Measurements from ENCODE around the gene CNN2.

The CNN2 gene

DNA sequence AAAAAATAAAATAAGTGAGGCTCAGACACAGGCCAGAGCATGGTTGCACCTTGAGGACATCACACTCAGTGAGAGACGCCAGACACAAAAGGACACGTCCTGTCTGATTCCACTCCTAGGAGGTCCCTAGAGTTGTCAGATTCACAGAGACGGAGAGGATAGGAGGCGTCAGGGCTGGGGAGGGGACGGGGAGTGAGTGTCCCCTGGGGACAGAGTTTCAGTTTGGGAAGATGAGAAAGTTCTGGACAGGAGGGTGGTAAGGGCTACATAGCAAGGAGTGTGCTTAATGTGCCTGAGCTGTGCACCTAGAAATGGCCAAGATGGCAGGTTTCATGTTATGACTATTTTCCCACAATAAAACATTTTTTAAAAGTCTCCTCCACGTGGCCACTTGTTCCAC, 28.3 kb upstream of the CNN2 start:
- no peaks in the 10 kb centered on the region for H3K79me2 ChIP-seq (ENCODE audit: control insufficient read depth, insufficient read depth, low read length)
- no peak overlapping the region for H3K18ac ChIP-seq (ENCODE audit: low read length)
- H3K36me3 ChIP-seq (ENCODE audit: control insufficient read depth, insufficient read depth, low read length): no peaks in the 10 kb centered on the region
- H3K56ac ChIP-seq (ENCODE audit: low read length): no peak overlapping the region
- no peak overlapping the region for H3K4me3 ChIP-seq (ENCODE audit: low read length)
- WGBS (ENCODE audit: extremely low coverage, insufficient coverage, low lambda C conversion rate): no CpG with 5 or more reads among the region's 6 CpGs
- no peak overlapping the region for H4K8ac ChIP-seq (ENCODE audit: low read depth, low read length)
- H4K5ac ChIP-seq (ENCODE audit: low read length): no peak overlapping the region
- H3K27ac ChIP-seq (ENCODE audit: low read depth, low read length): no peak overlapping the region
- H3K4me1 ChIP-seq (ENCODE audit: control insufficient read depth, low read depth, low read length): no peaks in the 10 kb centered on the region
- peaks cover 5% of the 10 kb centered on the region for H3K27me3 ChIP-seq (ENCODE audit: insufficient read depth, low read length, poor library complexity)
- no peak overlapping the region for H2BK5ac ChIP-seq (ENCODE audit: low read length)
- no peak overlapping the region for H3K4me2 ChIP-seq (ENCODE audit: low read length)
- H3K9ac ChIP-seq (ENCODE audit: low read length): no peak overlapping the region
- H2BK15ac ChIP-seq (replicated peaks; ENCODE audit: low read depth): no peak overlapping the region
- no peak overlapping the region for H2AK5ac ChIP-seq (ENCODE audit: low read length)
- no peak overlapping the region for H3K4ac ChIP-seq (ENCODE audit: low read depth, low read length)
- no peak for DNase-seq
- no peaks in the 10 kb centered on the region for H3K79me1 ChIP-seq (ENCODE audit: low read length)
- H3K23ac ChIP-seq (ENCODE audit: low read length): no peak overlapping the region
- no peak overlapping the region for H2BK120ac ChIP-seq (ENCODE audit: low read depth, low read length)

DNA sequence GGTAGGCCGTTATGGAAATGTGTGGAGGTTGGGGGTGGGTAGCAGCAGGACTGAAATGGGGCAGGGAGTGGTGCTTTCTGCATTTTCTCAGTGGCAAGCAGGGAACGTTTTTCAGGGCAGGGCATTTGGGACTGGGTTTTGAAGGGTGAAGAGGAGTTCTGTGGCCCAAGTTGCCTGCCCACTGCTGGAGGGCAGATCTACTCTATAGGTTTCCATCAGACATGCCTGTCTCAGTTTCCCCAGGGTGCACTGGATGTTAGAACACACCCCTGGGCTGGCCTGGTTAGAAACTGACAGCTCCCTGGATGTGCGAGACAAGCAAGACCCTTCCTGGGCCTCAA, 27.1 kb upstream of the CNN2 start:
- Histone ChIP-seq H2AK5ac (ENCODE audit: low read length) (no peak overlapping the region), H4K5ac (ENCODE audit: low read length) (no peak overlapping the region), H2BK5ac (ENCODE audit: low read length) (no peak overlapping the region), H3K36me3 (ENCODE audit: control insufficient read depth, insufficient read depth, low read length) (no peaks in the 10 kb centered on the region), H3K4me3 (ENCODE audit: low read length) (no peak overlapping the region), H3K27me3 (ENCODE audit: insufficient read depth, low read length, poor library complexity) (peaks cover 5% of the 10 kb centered on the region), H3K56ac (ENCODE audit: low read length) (no peak overlapping the region), H2BK120ac (ENCODE audit: low read depth, low read length) (no peak overlapping the region), H3K18ac (ENCODE audit: low read length) (no peak overlapping the region), H3K4me1 (ENCODE audit: control insufficient read depth, low read depth, low read length) (no peaks in the 10 kb centered on the region), H3K79me1 (ENCODE audit: low read length) (no peaks in the 10 kb centered on the region), H3K23ac (ENCODE audit: low read length) (no peak overlapping the region), H3K79me2 (ENCODE audit: control insufficient read depth, insufficient read depth, low read length) (no peaks in the 10 kb centered on the region), H3K9ac (ENCODE audit: low read length) (no peak overlapping the region), H4K8ac (ENCODE audit: low read depth, low read length) (no peak overlapping the region), H3K27ac (ENCODE audit: low read depth, low read length) (no peak overlapping the region), H3K4me2 (ENCODE audit: low read length) (no peak overlapping the region), H2BK15ac (replicated peaks; ENCODE audit: low read depth) (no peak overlapping the region), H3K4ac (ENCODE audit: low read depth, low read length) (no peak overlapping the region)
- no peak for DNase-seq
- WGBS (ENCODE audit: extremely low coverage, insufficient coverage, low lambda C conversion rate): no CpG with 5 or more reads among the region's 3 CpGs

DNA sequence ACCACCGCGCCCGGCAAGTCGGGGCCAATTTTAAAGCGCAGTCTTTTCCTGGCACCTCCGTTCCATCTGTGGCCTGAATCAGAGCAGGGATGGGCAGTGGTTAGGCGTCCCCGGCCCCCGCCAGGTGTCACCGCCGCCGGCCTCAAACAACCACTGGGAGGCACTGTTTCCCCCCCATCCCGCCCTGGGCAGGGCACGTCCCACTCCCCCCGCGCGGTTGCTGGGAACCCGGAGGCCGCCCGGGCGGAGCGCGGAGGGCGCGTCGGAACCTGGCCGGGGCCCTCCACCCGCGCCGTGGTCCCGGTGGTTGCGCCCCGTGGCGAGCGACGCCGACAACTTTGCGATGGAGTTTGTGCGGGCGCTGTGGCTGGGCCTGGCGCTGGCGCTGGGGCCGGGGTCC, 26.3 kb upstream of the CNN2 start, which contains the start of gene GRIN3B:
Gene GRIN3B (plus strand): TSS at position 325 of the 400 bp plus-strand sequence. CDS start 19 bp downstream, at position 344.
- Histone ChIP-seq H3K79me1 (ENCODE audit: low read length) (no peaks in the 10 kb centered on the region), H3K9ac (ENCODE audit: low read length) (peak within 1 kb of the TSS; percentile 44), H3K4me2 (ENCODE audit: low read length) (peak within 1 kb of the TSS; percentile 52), H3K4me1 (ENCODE audit: control insufficient read depth, low read depth, low read length) (no peaks in the 10 kb centered on the region), H3K4ac (ENCODE audit: low read depth, low read length) (no peak within 1 kb of the TSS), H3K56ac (ENCODE audit: low read length) (peak within 1 kb of the TSS; percentile 56), H2BK5ac (ENCODE audit: low read length) (no peak within 1 kb of the TSS), H2BK15ac (replicated peaks; ENCODE audit: low read depth) (no peak within 1 kb of the TSS), H2BK120ac (ENCODE audit: low read depth, low read length) (no peak within 1 kb of the TSS), H4K8ac (ENCODE audit: low read depth, low read length) (no peak within 1 kb of the TSS), H3K23ac (ENCODE audit: low read length) (no peak within 1 kb of the TSS), H3K18ac (ENCODE audit: low read length) (no peak within 1 kb of the TSS), H4K5ac (ENCODE audit: low read length) (no peak within 1 kb of the TSS), H3K27ac (ENCODE audit: low read depth, low read length) (no peak within 1 kb of the TSS), H2AK5ac (ENCODE audit: low read length) (no peak within 1 kb of the TSS), H3K79me2 (ENCODE audit: control insufficient read depth, insufficient read depth, low read length) (no peaks in the 10 kb centered on the region), H3K27me3 (ENCODE audit: insufficient read depth, low read length, poor library complexity) (peaks cover 5% of the 10 kb centered on the region), H3K4me3 (ENCODE audit: low read length) (no peak within 1 kb of the TSS), H3K36me3 (ENCODE audit: control insufficient read depth, insufficient read depth, low read length) (no peaks in the 10 kb centered on the region)
- WGBS (ENCODE audit: extremely low coverage, insufficient coverage, low lambda C conversion rate): no CpG with 5 or more reads among the region's 43 CpGs
- peak; percentile 69 for DNase-seq

DNA sequence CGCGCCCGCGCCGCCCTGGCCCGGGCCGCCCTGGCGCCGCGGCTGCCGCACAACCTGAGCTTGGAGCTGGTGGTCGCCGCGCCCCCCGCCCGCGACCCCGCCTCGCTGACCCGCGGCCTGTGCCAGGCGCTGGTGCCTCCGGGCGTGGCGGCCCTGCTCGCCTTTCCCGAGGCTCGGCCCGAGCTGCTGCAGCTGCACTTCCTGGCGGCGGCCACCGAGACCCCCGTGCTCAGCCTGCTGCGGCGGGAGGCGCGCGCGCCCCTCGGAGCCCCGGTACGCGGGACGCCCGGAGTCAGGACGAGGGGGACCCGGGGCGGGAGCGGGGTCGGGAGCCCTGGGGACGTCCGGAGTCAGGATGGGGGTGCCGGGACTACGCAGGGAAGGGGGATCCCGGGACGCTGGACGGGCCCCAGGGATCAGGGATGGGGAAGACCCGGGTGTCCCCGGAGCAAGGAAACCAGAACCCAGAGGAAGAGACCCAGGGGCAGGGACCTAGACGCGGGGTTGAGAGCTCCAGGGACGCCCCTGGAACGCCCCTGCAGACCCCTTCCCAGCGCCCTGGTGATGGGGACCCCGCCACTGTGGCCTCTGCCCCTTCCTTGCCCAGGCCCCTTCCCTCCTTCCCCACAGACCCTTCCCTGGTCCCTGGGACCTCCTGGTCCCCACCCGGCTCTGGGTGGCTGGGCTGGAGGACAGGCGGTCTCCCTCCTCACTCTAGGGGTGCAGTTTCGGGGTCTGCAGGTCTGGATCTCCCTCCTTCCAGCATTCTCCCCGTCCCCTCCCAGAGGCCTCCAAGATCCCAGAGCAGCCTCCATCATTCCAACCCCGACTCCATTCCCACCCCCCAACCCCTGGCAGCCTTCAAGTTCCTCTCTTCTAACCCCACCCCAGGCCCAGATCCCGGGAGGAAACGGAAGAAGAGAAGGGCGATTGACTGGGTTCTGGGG, 25.5 kb upstream of the CNN2 start:
- Histone ChIP-seq H3K56ac (ENCODE audit: low read length) (peak overlapping the region; percentile 49), H2AK5ac (ENCODE audit: low read length) (no peak overlapping the region), H2BK5ac (ENCODE audit: low read length) (no peak overlapping the region), H3K27ac (ENCODE audit: low read depth, low read length) (no peak overlapping the region), H3K4ac (ENCODE audit: low read depth, low read length) (no peak overlapping the region), H2BK120ac (ENCODE audit: low read depth, low read length) (no peak overlapping the region), H3K23ac (ENCODE audit: low read length) (no peak overlapping the region), H3K79me1 (ENCODE audit: low read length) (no peaks in the 10 kb centered on the region), H3K79me2 (ENCODE audit: control insufficient read depth, insufficient read depth, low read length) (no peaks in the 10 kb centered on the region), H4K5ac (ENCODE audit: low read length) (no peak overlapping the region), H3K4me2 (ENCODE audit: low read length) (no peak overlapping the region), H4K8ac (ENCODE audit: low read depth, low read length) (no peak overlapping the region), H3K4me3 (ENCODE audit: low read length) (no peak overlapping the region), H3K36me3 (ENCODE audit: control insufficient read depth, insufficient read depth, low read length) (no peaks in the 10 kb centered on the region), H3K4me1 (ENCODE audit: control insufficient read depth, low read depth, low read length) (no peaks in the 10 kb centered on the region), H3K27me3 (ENCODE audit: insufficient read depth, low read length, poor library complexity) (peaks cover 5% of the 10 kb centered on the region), H3K18ac (ENCODE audit: low read length) (no peak overlapping the region), H3K9ac (ENCODE audit: low read length) (no peak overlapping the region), H2BK15ac (replicated peaks; ENCODE audit: low read depth) (no peak overlapping the region)
- no CpG with 5 or more reads among the region's 73 CpGs for WGBS (ENCODE audit: extremely low coverage, insufficient coverage, low lambda C conversion rate)
- DNase-seq: no peak

DNA sequence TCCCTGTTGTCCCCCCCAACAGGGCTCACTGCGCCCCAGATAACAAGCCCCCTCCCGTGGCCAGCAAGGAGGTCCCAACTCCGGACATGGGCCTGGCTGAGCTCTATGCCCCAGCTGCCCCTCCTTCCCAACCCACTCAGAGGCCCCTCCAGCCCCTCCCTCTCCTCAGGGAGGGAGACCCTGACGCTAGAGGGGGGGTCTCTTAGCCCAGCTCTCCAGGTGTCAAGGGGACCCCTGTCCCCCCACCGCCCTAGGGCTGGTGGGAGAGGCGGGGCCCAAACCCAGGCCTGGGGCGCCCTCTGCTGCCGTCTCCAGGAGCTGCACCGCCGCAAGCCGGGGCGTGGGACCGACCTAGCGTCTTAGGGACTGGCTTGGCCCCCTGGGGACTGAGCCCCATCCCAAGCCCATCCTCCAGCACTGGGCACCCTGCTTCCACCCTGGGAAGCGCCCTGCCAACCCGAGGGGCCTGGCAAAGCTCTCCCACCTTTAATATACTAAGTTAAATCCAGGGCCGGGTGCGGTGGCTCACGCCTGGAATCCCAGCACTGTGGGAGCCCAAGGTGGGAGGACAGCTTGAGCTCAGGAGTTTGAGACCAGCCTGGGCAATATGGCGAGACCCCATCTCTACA, 24.8 kb upstream of the CNN2 start:
- Histone ChIP-seq H3K18ac (ENCODE audit: low read length) (no peak overlapping the region), H3K4me1 (ENCODE audit: control insufficient read depth, low read depth, low read length) (no peaks in the 10 kb centered on the region), H3K79me1 (ENCODE audit: low read length) (no peaks in the 10 kb centered on the region), H4K8ac (ENCODE audit: low read depth, low read length) (no peak overlapping the region), H3K4me2 (ENCODE audit: low read length) (no peak overlapping the region), H2BK120ac (ENCODE audit: low read depth, low read length) (no peak overlapping the region), H2BK5ac (ENCODE audit: low read length) (no peak overlapping the region), H3K56ac (ENCODE audit: low read length) (no peak overlapping the region), H3K27ac (ENCODE audit: low read depth, low read length) (no peak overlapping the region), H3K23ac (ENCODE audit: low read length) (no peak overlapping the region), H2BK15ac (replicated peaks; ENCODE audit: low read depth) (no peak overlapping the region), H3K27me3 (ENCODE audit: insufficient read depth, low read length, poor library complexity) (peaks cover 5% of the 10 kb centered on the region), H3K9ac (ENCODE audit: low read length) (no peak overlapping the region), H3K79me2 (ENCODE audit: control insufficient read depth, insufficient read depth, low read length) (no peaks in the 10 kb centered on the region), H3K36me3 (ENCODE audit: control insufficient read depth, insufficient read depth, low read length) (no peaks in the 10 kb centered on the region), H4K5ac (ENCODE audit: low read length) (no peak overlapping the region), H3K4me3 (ENCODE audit: low read length) (no peak overlapping the region), H3K4ac (ENCODE audit: low read depth, low read length) (no peak overlapping the region), H2AK5ac (ENCODE audit: low read length) (no peak overlapping the region)
- WGBS (ENCODE audit: extremely low coverage, insufficient coverage, low lambda C conversion rate): no CpG with 5 or more reads among the region's 20 CpGs
- DNase-seq: peak; percentile 55
